ENCODE data around the gene H2BW1.
"Not testable (repeated sequence)": the region's sequence is repeated elsewhere in the genome, so short reads cannot be mapped to it uniquely, and the experiment has no call there.

Gene H2BW1

GRCh38 chrX:104018126-104018525, 4.6 kb upstream of the H2BW1 start:
- no peak for DNase-seq (ENCODE audit: low read depth)
- H3K4me3 ChIP-seq (ENCODE audit: low read depth, low read length), result no peak overlapping the region
- in situ Hi-C loops (cut with HindIII; ENCODE audit: low sequenced_read_pairs), result no loop called here
- no peak for TF ChIP-seq CTCF (IDR thresholded peaks at IDR 0.05; ENCODE audit: low read depth, low read length, missing control alignments)

- H3K4me3 ChIP-seq (ENCODE audit: low read depth, low read length); DNase-seq (ENCODE audit: low read depth); in situ Hi-C loops (cut with HindIII; ENCODE audit: low sequenced_read_pairs): not testable (repeated sequence)
Observed at GRCh38 chrX:104015576-104015975, 2.1 kb upstream of the H2BW1 start.

- in situ Hi-C loops (cut with HindIII; ENCODE audit: low sequenced_read_pairs), result no loop called here
- TF ChIP-seq CTCF (IDR thresholded peaks at IDR 0.05; ENCODE audit: low read depth, low read length, missing control alignments), result no peak
- DNase-seq (ENCODE audit: low read depth), result no peak
- H3K4me3 ChIP-seq (ENCODE audit: low read depth, low read length), result no peak overlapping the region
Observed at GRCh38 chrX:104013158-104013557, 350 bp downstream of the H2BW1 start.

DNA sequence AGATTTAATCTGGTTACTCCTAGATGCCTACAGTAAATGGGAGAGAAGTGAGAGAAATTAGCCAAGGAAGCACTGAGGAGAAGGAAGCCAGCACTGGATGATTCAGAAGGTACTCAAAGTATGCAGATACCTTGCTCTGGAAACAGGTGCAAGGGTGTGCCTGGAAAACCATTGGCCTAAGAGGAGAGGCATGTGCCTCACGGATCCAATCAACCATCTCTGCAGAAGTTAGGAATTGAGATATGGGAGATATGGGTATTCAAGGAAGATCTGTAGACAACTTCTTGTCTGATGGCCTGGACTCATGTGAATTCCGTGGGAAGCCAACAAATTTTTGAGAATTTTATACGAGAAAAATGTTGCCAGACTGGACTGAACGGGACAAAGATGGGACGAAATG, 4.7 kb downstream of the H2BW1 start:
- H3K4me3 ChIP-seq (ENCODE audit: low read depth, low read length), result no peak overlapping the region
- in situ Hi-C loops (cut with HindIII; ENCODE audit: low sequenced_read_pairs), result no loop called here
- no peak for DNase-seq (ENCODE audit: low read depth)
- TF ChIP-seq CTCF (IDR thresholded peaks at IDR 0.05; ENCODE audit: low read depth, low read length, missing control alignments), result no peak

- TF ChIP-seq CTCF (IDR thresholded peaks at IDR 0.05; ENCODE audit: low read depth, low read length, missing control alignments), result no peak
- DNase-seq (ENCODE audit: low read depth), result no peak
- no peak overlapping the region for H3K4me3 ChIP-seq (ENCODE audit: low read depth, low read length)
- in situ Hi-C loops (cut with HindIII; ENCODE audit: low sequenced_read_pairs), result no loop called here
Observed at GRCh38 chrX:103999234-103999633, 14.3 kb downstream of the H2BW1 start.

DNA sequence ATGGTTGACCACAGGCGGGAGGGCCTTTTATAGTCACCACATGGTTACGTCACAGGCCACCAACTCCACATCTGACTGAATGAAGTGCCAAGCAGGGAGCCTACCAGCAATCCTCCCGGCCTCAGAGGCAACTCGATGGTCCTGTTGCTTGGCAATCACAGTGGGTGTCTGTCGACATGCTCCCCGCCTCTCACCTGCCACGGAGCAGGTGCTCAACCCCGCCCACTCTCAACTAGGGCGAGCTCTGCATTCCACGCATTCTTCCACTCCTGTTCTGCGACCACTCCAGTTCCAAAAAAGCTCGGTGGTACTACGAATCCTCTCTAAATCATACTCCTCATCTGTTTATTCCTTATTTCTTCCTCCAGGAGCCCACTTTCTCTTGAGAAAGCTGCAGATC, 30.0 kb downstream of the H2BW1 start:
- H3K4me3 ChIP-seq (ENCODE audit: low read depth, low read length); DNase-seq (ENCODE audit: low read depth); in situ Hi-C loops (cut with HindIII; ENCODE audit: low sequenced_read_pairs): not testable (repeated sequence)

- in situ Hi-C loops (cut with HindIII; ENCODE audit: low sequenced_read_pairs); DNase-seq (ENCODE audit: low read depth); H3K4me3 ChIP-seq (ENCODE audit: low read depth, low read length): not testable (repeated sequence)
Observed at GRCh38 chrX:103962411-103963278, 50.9 kb downstream of the H2BW1 start, which contains the start of gene TMSB15B. TMSB15B (plus strand) TSS chrX:103962627.
